ENCODE data around the gene SLC37A4.

GRCh38 chr11:119046489-119046888, 15.8 kb upstream of the SLC37A4 start:
- TF ChIP-seq CTCF (IDR thresholded peaks at IDR 0.05) (no peak), POLR2A (IDR thresholded peaks at IDR 0.05) (no peak)

Measured in Peyer's patch (tissue), 4 donors.